Right lobe of liver (tissue), 6 donors: ENCODE results near the gene ITGAV. TPM values are rescaled to one million over a fixed set of nuclear protein-coding genes. Genes with fewer than 3 reads are reported as not detected.

Experiments
- ATAC-seq, 4 donors: fragments of 200-7000 bp; cut with Tn5 transposase; one replicate each; pipeline ENCODE4 v1.9.1; 2020; ENCODE audit warnings: mild to moderate bottlenecking in 4 of 4, moderate library complexity in 4 of 4
- DNase-seq, 3 donors: peaks; one replicate each; pipeline ENCODE4 v3.0.0-alpha.2; 2020
- H3K27ac ChIP-seq, 3 donors: fragments of 200-600 bp; one replicate each; pipeline ENCODE4 v1.8.0; 2022
- H3K27me3 ChIP-seq, 2 donors: fragments of 200-600 bp; one replicate each; pipeline ENCODE4 v1.8.0; 2022
- H3K36me3 ChIP-seq, 4 donors: fragments of 200-600 bp; sonication (generic) in 1 of 4; one replicate each; pipeline versions ENCODE4 v1.5.1 to v1.8.0; 2017 to 2022; ENCODE audit warnings: control low read depth in 1 of 4
- H3K4me1 ChIP-seq, 4 donors: fragments of 200-600 bp; sonication (generic) in 1 of 4; one replicate each; pipeline versions ENCODE4 v1.5.1 to v1.8.0; 2017 to 2022; ENCODE audit warnings: control low read depth in 1 of 4
- H3K4me3 ChIP-seq, 3 donors: fragments of 200-600 bp; one replicate each; pipeline ENCODE4 v1.8.0; 2022
- H3K9me3 ChIP-seq, 4 donors: fragments of 200-600 bp; sonication (generic) in 1 of 4; one replicate each; pipeline versions ENCODE4 v1.5.1 to v1.8.0; 2017 to 2022; ENCODE audit warnings: control low read depth in 1 of 4
- CTCF ChIP-seq, 4 donors: fragments of 200-600 bp in 3 of 4; fragments of 450-650 bp in 1 of 4; IDR thresholded peaks; one replicate each; pipeline versions ENCODE4 v1.5.1 to v1.8.0; 2016 to 2022; ENCODE audit warnings: antibody characterized with exemption in 4 of 4, mild to moderate bottlenecking in 2 of 4
- POLR2A ChIP-seq: fragments of 450-650 bp; IDR thresholded peaks from one replicate; pipeline ENCODE4 v1.6.1; 2017; ENCODE audit warnings: antibody characterized with exemption, mild to moderate bottlenecking
- WGBS: methylation state at CpG from one replicate; pipeline ENCODE4 v1.1.6; 2018; ENCODE audit warnings: low coverage, low lambda C conversion rate; ENCODE audit not compliant: insufficient coverage; ENCODE audit errors: missing lambda C conversion rate; 5-methylcytosine and 5-hydroxymethylcytosine counted together
- intact Hi-C, 2 donors: fragments of 100-400 bp; cut with DNase I; formaldehyde crosslinking; loops; one replicate each; pipeline versions ENCODE4 v1.11.2 to v1.14.1; 2022
- total RNA-seq, 6 experiments: library from RNA; depleted of rRNA in 2 of 6; stranded (reverse); fragments of >200 nt in 2 of 6; fragmentation: NEBNext Ultra II Directional in 3 of 6; extraction: Animal tissue kit (Norgen Biotek cat#: 25700) in 3 of 6; gene quantifications; one replicate each; pipeline versions ENCODE4 v1.1.0 to v1.2.4, GENCODE V29; 2016 to 2023
- donor health status: DM: no; HTN: yes; CAD: no.
- donor health status: DM: no; HTN: no; CAD: no.
- donor health status: DM: no; HTN: no; CAD: no.
- donor health status: DM: no; HTN: yes; CAD: no.
- donor health status: DM: no; HTN: yes; CAD: no.

The ITGAV gene
- total RNA-seq, 6 experiments from 2014 or later = 16.3 to 48.4 (median 26.4) TPM

- TF ChIP-seq POLR2A (no peak), CTCF (IDR thresholded peaks at IDR 0.05) (no peak)
- no peaks in the 10 kb centered on the region for H3K4me1 ChIP-seq
- 60% methylated on average over 2 of the region's 2 CpGs for WGBS
- H3K27me3 ChIP-seq = no peaks in the 10 kb centered on the region
- intact Hi-C loops = no loop called here
- DNase-seq (no peak), ATAC-seq (no peak)
- no peak overlapping the region for H3K4me3 ChIP-seq
- no peaks in the 10 kb centered on the region for H3K9me3 ChIP-seq
- H3K27ac ChIP-seq = no peak overlapping the region
- no peaks in the 10 kb centered on the region for H3K36me3 ChIP-seq
Measured at GRCh38 chr2:186716899-186717298, 127.0 kb downstream of the ITGAV start.

GRCh38 chr2:186717320-186718007 lies 127.6 kb downstream of the ITGAV start:
- ATAC-seq = no peak
- DNase-seq = no peak
- Histone ChIP-seq H3K36me3 (no peaks in the 10 kb centered on the region), H3K4me1 (no peaks in the 10 kb centered on the region), H3K27me3 (no peaks in the 10 kb centered on the region), H3K4me3 (no peak overlapping the region), H3K27ac (no peak overlapping the region), H3K9me3 (no peaks in the 10 kb centered on the region)
- intact Hi-C loops = no loop called here
- WGBS = 62% methylated on average over 3 of the region's 3 CpGs
- TF ChIP-seq POLR2A = no peak
- TF ChIP-seq CTCF (IDR thresholded peaks at IDR 0.05) = no peak

- Histone ChIP-seq H3K4me1 (no peaks in the 10 kb centered on the region), H3K9me3 (no peaks in the 10 kb centered on the region), H3K27ac (no peak overlapping the region), H3K36me3 (no peaks in the 10 kb centered on the region), H3K4me3 (no peak overlapping the region), H3K27me3 (no peaks in the 10 kb centered on the region)
- no peak for ATAC-seq
- TF ChIP-seq POLR2A = no peak
- no peak for TF ChIP-seq CTCF (IDR thresholded peaks at IDR 0.05)
- 67% methylated on average over 3 of the region's 3 CpGs for WGBS
- intact Hi-C loops = no loop called here
- no peak for DNase-seq
Measured at GRCh38 chr2:186718122-186718521, 128.3 kb downstream of the ITGAV start.

DNA sequence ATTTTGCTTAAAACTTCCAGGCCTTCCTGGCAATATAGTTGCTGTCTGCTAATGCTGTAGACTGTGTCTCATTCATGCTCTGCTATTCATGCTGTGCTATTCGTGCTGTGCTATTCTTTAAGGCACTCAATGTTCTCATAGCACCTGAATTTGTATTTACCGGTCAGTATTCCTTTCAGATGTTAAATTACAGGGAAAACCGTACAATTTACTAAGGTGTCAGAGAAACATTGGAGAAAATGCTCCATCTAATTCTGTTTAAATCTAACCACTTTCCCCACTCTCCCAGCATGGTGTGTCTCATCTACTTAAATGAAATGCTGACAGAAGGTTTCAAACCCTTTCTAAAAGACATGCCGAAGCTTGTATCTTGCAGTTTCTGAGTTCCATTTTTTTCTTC lies 129.0 kb downstream of the ITGAV start:
- no peaks in the 10 kb centered on the region for H3K36me3 ChIP-seq
- no peak for TF ChIP-seq CTCF (IDR thresholded peaks at IDR 0.05)
- no peak for TF ChIP-seq POLR2A
- DNase-seq (no peak), ATAC-seq (no peak)
- WGBS = 75% methylated on average over 4 of the region's 4 CpGs
- no peak overlapping the region for H3K4me3 ChIP-seq
- no peaks in the 10 kb centered on the region for H3K9me3 ChIP-seq
- H3K27me3 ChIP-seq = no peaks in the 10 kb centered on the region
- no peak overlapping the region for H3K27ac ChIP-seq
- H3K4me1 ChIP-seq = no peaks in the 10 kb centered on the region
- intact Hi-C loops = no loop called here

DNA sequence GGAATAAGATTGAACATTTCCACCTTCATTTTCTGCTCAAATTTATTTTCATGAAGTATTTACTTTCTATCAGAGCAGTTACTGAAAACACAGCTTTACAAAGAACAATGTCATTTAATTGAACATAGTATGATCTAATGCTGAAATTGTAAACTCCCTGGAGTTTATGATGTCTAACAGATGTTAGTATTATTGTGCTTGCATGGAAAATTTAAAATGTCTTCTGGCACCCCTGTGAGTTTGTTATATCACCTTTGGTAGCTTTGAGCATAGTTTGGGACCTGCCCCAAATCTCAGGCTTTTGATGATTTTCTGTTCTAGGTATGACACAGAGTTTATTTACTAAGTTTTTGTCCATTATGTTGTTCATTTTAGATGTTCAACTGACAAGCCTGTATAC lies 132.1 kb downstream of the ITGAV start:
- no peak for ATAC-seq
- H3K36me3 ChIP-seq = no peaks in the 10 kb centered on the region
- no peak overlapping the region for H3K4me3 ChIP-seq
- no peak for TF ChIP-seq CTCF (IDR thresholded peaks at IDR 0.05)
- H3K27me3 ChIP-seq = no peaks in the 10 kb centered on the region
- H3K9me3 ChIP-seq = no peaks in the 10 kb centered on the region
- no peak for DNase-seq
- no peak overlapping the region for H3K27ac ChIP-seq
- no peaks in the 10 kb centered on the region for H3K4me1 ChIP-seq
- intact Hi-C loops = no loop called here
